GM19025 (cell line): Measurements from ENCODE around the gene ZNF69.
"Not testable (repeated sequence)": the region's sequence is repeated elsewhere in the genome, so short reads cannot be mapped to it uniquely, and the experiment has no call there.

Experiments
- ATAC-seq: cut with Tn5 transposase; IDR thresholded peaks from one replicate; pipeline ENCODE4 v1.9.1; 2021; ENCODE audit warnings: mild to moderate bottlenecking, low read depth, moderate library complexity; ENCODE audit not compliant: unreplicated experiment

Gene ZNF69

DNA sequence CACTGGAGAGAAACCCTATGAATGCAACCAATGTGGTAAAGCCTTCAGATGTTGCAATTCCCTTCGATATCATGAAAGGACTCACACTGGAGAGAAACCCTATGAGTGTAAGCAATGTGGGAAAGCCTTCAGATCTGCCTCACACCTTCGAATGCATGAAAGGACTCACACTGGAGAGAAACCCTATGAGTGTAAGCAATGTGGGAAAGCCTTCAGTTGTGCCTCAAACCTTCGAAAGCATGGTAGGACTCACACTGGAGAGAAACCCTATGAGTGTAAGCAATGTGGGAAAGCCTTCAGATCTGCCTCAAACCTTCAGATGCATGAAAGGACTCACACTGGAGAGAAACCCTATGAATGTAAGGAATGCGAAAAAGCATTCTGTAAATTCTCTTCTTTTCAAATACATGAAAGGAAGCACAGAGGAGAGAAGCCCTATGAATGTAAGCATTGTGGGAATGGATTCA is 62.1 kb downstream of the ZNF69 start:
- not testable (repeated sequence) for ATAC-seq

DNA sequence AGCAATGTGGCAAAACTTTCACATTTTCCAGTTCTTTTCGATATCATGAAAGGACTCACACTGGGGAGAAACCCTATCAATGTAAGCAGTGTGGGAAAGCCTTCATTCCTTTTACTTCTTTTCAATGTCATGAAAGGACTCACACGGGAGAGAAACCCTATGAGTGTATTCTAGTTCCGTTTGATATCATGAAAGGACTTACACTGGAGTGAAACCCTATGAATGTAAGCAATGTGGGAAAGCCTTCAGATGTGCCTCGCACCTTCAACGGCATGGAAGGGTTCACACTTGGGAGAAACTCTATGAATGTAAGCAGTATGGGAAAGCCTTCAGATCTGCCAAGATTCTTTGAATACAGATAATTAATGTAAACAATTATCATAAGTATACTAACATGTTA is 62.7 kb downstream of the ZNF69 start:
- no peak for ATAC-seq
